SK-N-SH treated with all-trans-retinoic acid at 6 μM for 48 hours (cell line): ENCODE measurements around the gene RHAG.

Experiments used
- ATAC-seq: fragments of 200-7000 bp; cut with Tn5 transposase; 3 replicates; pipeline ENCODE4 v1.9.1; 2020; ENCODE audit warnings: mild to moderate bottlenecking, moderate library complexity
- ARNTL ChIP-seq: fragments of 450-650 bp; formaldehyde crosslinking; IDR thresholded peaks from 2 replicates; pipeline ENCODE4 v1.5.0; 2020; ENCODE audit warnings: low read depth, mild to moderate bottlenecking, moderate library complexity, borderline replicate concordance
- BACH2 ChIP-seq: fragments of 250-450 bp; sonication (Bioruptor Pico); IDR thresholded peaks from 2 replicates; pipeline ENCODE4 v1.9.0; 2021; ENCODE audit warnings: mild to moderate bottlenecking, borderline replicate concordance
- CREB5 ChIP-seq: fragments of 250-450 bp; sonication (Bioruptor Pico); IDR thresholded peaks from 2 replicates; pipeline ENCODE4 v1.5.1; 2020; ENCODE audit warnings: low read depth, mild to moderate bottlenecking, moderate library complexity
- CSDC2 ChIP-seq: fragments of 250-450 bp; sonication (Bioruptor Pico); IDR thresholded peaks from 2 replicates; pipeline ENCODE4 v1.5.0; 2020; ENCODE audit warnings: mild to moderate bottlenecking, moderate library complexity
- CSRNP3 ChIP-seq: fragments of 250-450 bp; sonication (Bioruptor Pico); IDR thresholded peaks from 2 replicates; pipeline ENCODE4 v1.5.1; 2021; ENCODE audit warnings: mild to moderate bottlenecking, moderate library complexity
- ESRRG ChIP-seq: fragments of 250-450 bp; sonication (Bioruptor Pico); IDR thresholded peaks from 2 replicates; pipeline ENCODE4 v1.6.1; 2021; ENCODE audit warnings: mild to moderate bottlenecking
- GLIS3 ChIP-seq: fragments of 250-450 bp; sonication (Bioruptor Pico); IDR thresholded peaks from 2 replicates; pipeline ENCODE4 v1.5.0; 2020; ENCODE audit warnings: mild to moderate bottlenecking, moderate library complexity
- ISL1 ChIP-seq: fragments of 250-450 bp; sonication (Bioruptor Pico); IDR thresholded peaks from 2 replicates; pipeline ENCODE4 v2.1.2; 2022; ENCODE audit warnings: mild to moderate bottlenecking, moderate library complexity
- POU6F1 ChIP-seq: fragments of 250-450 bp; sonication (Bioruptor Pico); IDR thresholded peaks from 2 replicates; pipeline ENCODE4 v1.8.0; 2021; ENCODE audit warnings: low read depth, mild to moderate bottlenecking, moderate library complexity, borderline replicate concordance
- PPARA ChIP-seq: fragments of 250-450 bp; sonication (Bioruptor Pico); IDR thresholded peaks from 2 replicates; pipeline ENCODE4 v1.5.0; 2020; ENCODE audit warnings: mild to moderate bottlenecking, borderline replicate concordance
- TCF4 ChIP-seq: fragments of 250-450 bp; sonication (Bioruptor Pico); IDR thresholded peaks from 2 replicates; pipeline ENCODE4 v1.8.0; 2021; ENCODE audit warnings: mild to moderate bottlenecking, moderate library complexity, borderline replicate concordance
- TOX ChIP-seq: fragments of 250-450 bp; sonication (Bioruptor Pico); IDR thresholded peaks from 2 replicates; pipeline ENCODE4 v1.8.0; 2021; ENCODE audit warnings: mild to moderate bottlenecking, moderate library complexity, borderline replicate concordance
- TSHZ2 ChIP-seq: fragments of 250-450 bp; sonication (Bioruptor Pico); IDR thresholded peaks from 2 replicates; pipeline ENCODE4 v1.5.0; 2020; ENCODE audit warnings: mild to moderate bottlenecking, moderate library complexity
- ZC3H10 ChIP-seq: fragments of 250-450 bp; sonication (Bioruptor Pico); IDR thresholded peaks from 2 replicates; pipeline ENCODE4 v1.5.1; 2021; ENCODE audit warnings: mild to moderate bottlenecking, moderate library complexity
- ZFP3 ChIP-seq: fragments of 250-450 bp; sonication (Bioruptor Pico); IDR thresholded peaks from 2 replicates; pipeline ENCODE4 v1.5.0; 2020; ENCODE audit warnings: mild to moderate bottlenecking, moderate library complexity
- ZFP30 ChIP-seq: fragments of 450-650 bp; formaldehyde crosslinking; IDR thresholded peaks from 2 replicates; pipeline ENCODE4 v1.5.0; 2022; ENCODE audit warnings: mild to moderate bottlenecking, moderate library complexity
- ZNF565 ChIP-seq: fragments of 450-650 bp; formaldehyde crosslinking; conservative IDR thresholded peaks from 2 replicates; pipeline ENCODE4 v1.5.0; 2020; ENCODE audit warnings: low read depth, mild to moderate bottlenecking, moderate library complexity
- ZNF70 ChIP-seq: fragments of 450-650 bp; formaldehyde crosslinking; IDR thresholded peaks from 2 replicates; pipeline ENCODE4 v1.5.0; 2020; ENCODE audit warnings: mild to moderate bottlenecking, moderate library complexity
- ZNF8 ChIP-seq: fragments of 450-650 bp; formaldehyde crosslinking; IDR thresholded peaks from 2 replicates; pipeline ENCODE4 v1.5.0; 2020; ENCODE audit warnings: mild to moderate bottlenecking, moderate library complexity

The RHAG gene

GRCh38 chr6:49675816-49676215, 39.2 kb upstream of the RHAG start:
- no peak for ATAC-seq
- TF ChIP-seq CSDC2 (no peak), TSHZ2 (CRISPR knock-in tag) (no peak), POU6F1 (no peak)

GRCh38 chr6:49668083-49668511, 31.5 kb upstream of the RHAG start:
- no peak for TF ChIP-seq PPARA (CRISPR knock-in tag)
- ATAC-seq, result no peak

- no peak for ATAC-seq
- TF ChIP-seq ZNF70 (CRISPR knock-in tag) (no peak), PPARA (CRISPR knock-in tag) (no peak), ZC3H10 (CRISPR knock-in tag) (no peak), CSDC2 (no peak), GLIS3 (CRISPR knock-in tag) (no peak), TCF4 (no peak), BACH2 (CRISPR knock-in tag) (no peak), CREB5 (CRISPR knock-in tag) (no peak), POU6F1 (no peak), TSHZ2 (CRISPR knock-in tag) (no peak), ARNTL (CRISPR knock-in tag) (no peak), ESRRG (CRISPR knock-in tag) (no peak), CSRNP3 (CRISPR knock-in tag) (no peak), ZFP3 (CRISPR knock-in tag) (no peak), TOX (CRISPR knock-in tag) (no peak), ISL1 (CRISPR knock-in tag) (no peak), ZNF565 (CRISPR knock-in tag) (no peak), ZFP30 (CRISPR knock-in tag) (no peak), ZNF8 (no peak)
These were observed 30.5 kb upstream of the RHAG start for GRCh38 chr6:49666930-49667757.
